GM19099 (cell line): ENCODE data around the gene CEP63.

Source experiments
- POLR2A ChIP-seq: IDR thresholded peaks from 3 replicates; pipeline ENCODE4 v1.6.1; 2011; ENCODE audit warnings: low read depth; ENCODE audit not compliant: insufficient read length; ENCODE audit errors: extremely low read depth

Gene CEP63

GRCh38 chr3:134525293-134525692, 39.4 kb downstream of the CEP63 start:
- no peak for TF ChIP-seq POLR2A

- no peak for TF ChIP-seq POLR2A
Measured at GRCh38 chr3:134526319-134526718, 40.5 kb downstream of the CEP63 start.

- TF ChIP-seq POLR2A, result no peak
Measured at GRCh38 chr3:134527037-134527436, 41.2 kb downstream of the CEP63 start.

DNA sequence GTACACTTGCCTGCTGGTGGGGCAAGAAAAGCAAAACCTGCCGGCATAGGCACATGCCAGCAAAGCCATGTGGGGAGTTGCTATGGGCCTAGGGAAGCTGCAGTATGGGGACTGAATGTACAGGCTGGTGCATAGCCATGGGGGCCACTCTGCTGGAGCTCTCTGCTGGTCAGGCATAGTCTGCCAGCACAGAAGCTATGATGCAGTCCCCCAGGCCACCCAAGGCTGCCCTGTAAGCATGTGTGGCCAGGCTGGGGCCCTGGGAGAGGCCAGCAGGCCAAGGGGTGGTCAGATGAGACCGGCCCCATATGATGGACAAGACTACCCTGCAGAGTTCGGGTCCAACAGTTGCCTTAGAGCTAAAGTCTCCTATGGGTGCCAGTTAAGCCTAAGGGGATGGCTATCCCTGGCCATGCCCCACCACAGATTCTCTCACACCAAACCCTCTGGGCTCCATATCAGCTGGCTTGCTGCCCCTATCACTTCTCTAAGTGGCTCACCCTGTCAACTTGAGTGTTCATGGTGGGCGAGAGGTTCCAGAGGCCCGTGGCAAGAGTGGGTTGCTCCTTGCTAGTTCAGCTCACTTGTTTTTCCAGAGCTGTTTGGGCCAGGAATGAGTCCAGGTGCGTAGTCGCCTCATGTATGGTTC, 41.8 kb downstream of the CEP63 start:
- no peak for TF ChIP-seq POLR2A

DNA sequence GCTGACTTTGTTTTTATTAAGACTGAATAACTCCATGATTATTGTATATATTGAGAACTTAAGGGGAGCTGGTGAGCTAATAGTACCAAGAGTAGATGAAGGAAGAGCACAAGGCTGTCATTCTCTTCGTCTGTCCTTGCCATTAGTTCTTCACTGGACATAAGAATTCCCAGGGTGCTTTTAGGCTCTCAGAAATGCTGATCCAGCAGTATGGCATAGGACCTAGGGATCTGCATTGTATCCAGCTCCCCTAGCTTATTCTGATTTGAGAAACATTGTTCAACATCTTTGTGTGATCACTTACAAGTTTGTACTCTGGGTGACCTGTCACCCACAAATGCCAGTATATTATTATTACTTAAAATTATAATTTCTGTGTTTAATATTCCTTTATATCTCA, 47.6 kb downstream of the CEP63 start:
- no peak for TF ChIP-seq POLR2A

DNA sequence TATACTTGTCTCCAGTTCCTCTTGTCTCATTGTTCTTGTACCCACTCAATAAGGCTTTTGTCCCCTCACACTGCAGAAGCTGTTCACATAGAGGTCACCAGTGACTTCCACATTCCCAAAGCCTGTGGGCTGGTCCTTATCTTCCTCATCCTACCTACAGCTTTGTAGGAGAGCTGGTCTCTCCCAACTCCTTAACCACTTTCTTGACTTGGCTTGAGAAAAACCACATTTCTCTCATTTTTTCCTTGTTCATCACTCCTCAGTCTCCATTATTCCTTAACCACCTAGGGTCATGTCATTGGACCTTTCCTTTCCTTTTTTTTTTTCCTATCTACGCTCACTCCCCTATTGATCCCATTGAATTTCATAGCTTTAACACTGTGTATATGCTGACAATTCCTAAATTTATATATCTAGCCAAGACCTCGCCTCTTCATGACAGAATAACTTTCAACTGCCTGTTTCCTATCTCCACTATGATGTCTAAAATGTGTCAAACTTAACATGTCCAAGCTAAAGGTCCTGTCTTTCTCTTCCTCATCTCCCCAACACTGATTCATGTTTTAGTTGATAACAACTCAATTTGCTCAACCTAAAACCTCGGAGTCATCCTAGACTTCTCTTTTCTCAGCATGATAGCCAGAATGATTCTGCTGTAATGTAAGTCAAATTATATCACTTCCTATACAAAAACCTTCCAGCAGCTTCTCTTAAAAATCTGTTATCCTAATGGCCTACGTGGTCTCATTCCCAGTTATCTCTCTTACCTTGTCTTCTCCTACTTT, 49.5 kb downstream of the CEP63 start:
- no peak for TF ChIP-seq POLR2A

GRCh38 chr3:134536781-134537180, 50.9 kb downstream of the CEP63 start:
- TF ChIP-seq POLR2A, result no peak

DNA sequence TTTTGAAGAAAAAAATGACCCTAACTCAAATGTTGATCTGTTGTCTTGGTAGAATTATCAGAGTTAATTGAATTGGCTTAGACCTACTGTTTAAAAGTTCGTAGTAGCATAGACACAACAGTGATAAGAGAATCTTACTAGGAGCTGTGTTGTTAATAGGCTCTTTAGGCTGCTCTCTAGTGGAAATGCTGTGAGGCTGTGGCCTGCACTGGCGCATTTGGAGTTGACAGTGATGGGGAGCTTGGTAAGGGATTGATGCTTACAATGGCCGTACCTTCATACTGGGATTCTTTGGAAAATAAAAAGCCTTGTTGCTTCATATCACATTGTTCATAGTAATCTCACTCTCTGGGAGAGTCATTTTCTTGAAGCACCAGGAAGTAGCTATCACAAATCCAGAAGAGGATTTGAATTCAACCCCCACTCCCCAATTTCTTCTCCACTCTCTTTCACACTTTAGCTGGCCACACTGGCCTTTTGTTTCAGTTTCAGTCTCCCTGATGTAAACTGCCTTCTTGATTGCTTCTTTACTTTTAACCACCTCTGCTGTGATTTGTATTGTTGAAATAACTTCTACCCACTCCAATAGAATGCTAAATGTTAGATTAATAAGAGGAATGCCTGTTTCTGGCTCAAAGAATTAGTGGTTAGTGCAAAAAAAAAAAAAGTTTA, 56.6 kb downstream of the CEP63 start:
- no peak for TF ChIP-seq POLR2A

GRCh38 chr3:134543113-134543512, 57.3 kb downstream of the CEP63 start:
- no peak for TF ChIP-seq POLR2A

DNA sequence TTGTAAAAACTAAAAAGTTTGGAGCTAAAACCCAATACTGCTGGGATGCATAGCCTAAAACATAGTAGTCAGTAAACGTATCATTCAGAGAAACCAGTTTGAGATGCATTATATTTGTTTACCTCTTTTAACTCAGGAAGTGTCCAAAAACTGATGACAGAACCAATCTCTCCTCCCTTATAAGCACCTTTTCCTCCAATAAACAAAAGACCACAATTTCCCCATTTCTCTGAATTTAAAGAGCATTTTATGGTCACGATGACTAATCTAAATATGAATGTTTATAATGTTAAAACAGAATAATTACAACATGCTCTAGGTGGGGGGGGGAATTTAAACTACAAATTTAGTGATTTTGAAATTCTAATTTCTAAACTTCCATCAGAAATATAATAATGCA, 58.5 kb downstream of the CEP63 start:
- TF ChIP-seq POLR2A, result no peak

DNA sequence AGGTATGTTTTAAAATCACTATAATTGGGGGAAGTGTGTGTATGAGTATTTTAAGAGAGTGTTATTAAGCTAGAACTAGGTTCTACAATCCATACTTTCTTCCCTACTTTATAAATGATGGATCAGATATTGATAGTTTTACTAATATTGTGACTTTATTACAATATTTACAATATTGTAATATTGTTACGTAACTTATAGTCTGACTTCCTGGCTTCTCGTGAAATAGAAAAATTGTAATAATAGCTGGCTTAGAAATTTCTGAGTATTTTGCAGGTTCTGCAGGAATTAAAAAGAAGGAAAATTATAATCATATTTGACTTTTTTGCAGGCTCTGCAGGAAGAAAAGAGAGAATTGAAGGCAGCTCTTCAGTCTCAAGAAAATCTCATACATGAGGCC, 60.0 kb downstream of the CEP63 start:
- no peak for TF ChIP-seq POLR2A

DNA sequence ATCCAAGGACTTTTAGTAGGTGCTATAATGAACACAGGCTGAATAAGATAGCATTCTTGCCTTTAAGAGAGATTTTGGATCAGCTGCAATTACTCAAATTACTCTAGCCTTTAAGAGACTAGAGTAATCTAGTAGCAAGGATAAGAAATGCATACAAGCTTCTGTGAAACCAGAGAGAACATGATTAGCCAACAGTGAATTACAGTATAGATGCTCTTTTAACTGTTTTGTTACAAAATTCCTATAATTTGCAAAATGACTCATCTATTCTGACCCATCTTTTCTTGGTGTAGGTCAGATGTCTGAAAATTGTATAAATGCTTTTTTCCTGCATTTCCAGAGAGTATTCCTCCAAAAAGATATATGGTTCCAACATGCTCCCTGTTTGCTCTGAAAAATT, 66.9 kb downstream of the CEP63 start:
- TF ChIP-seq POLR2A, result no peak

DNA sequence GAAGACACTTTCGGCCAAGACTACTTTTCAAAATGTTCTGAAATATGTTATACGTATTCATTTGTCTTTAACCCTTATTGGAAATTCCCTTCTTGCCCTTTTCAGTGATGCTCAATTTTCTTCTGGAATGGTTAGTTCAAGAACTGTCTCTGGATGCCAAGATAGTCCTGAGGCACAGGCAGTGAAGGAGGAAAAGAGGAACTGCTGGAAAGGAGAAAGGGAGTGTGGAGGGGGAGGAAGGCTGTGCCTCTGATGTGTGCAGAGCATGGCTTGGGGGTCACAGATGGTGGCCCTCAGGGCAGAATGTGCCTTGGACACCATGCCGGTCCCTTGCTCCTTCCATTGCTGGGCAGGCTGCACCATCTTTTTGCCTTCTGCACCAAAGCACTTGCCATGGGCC, 73.7 kb downstream of the CEP63 start:
- no peak for TF ChIP-seq POLR2A

DNA sequence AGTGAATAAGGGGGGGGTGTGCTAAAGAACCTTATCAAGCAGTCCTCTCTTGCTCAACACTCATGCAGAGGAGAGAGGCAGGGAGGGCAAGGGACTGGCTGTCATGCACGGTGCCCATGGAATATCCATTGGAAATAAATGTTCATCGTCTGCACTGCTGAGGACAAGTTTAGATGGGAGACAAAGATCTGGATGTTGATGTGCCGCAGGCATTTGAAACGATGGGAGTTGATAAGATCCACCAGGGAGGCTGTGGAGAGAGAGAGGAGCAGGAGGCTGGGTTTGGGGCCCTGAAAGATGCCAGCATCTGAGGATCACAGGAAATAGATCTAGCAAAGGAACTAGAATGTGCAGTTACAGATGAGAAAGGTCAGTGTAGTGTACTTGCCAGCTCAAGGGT, 76.2 kb downstream of the CEP63 start:
- TF ChIP-seq POLR2A, result no peak

DNA sequence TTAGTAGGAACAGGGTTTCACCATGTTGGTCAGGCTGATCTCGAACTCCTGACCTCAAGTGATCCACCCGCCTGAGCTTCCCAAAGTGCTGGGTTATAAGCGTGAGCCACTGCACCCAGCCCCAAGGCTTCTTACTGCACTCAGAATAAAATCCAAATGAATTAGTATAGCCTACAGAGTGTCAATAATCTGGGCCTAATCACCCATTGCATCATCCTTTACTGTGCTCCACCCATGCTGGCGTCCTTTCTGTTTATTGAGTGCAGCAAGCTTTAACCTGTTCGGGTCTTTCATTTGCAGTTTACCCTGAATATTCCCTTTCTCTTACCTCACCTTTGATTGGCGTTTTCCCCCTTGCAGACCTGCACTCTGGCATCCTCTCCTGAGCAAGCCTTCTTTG, 77.7 kb downstream of the CEP63 start:
- no peak for TF ChIP-seq POLR2A

GRCh38 chr3:134564991-134565390, 79.1 kb downstream of the CEP63 start:
- no peak for TF ChIP-seq POLR2A
